ENCODE data around the gene RTCA.

The RTCA gene

GRCh38 chr1:100239961-100240360, 26.1 kb upstream of the RTCA start:
- H3K27me3 ChIP-seq (ENCODE audit: control insufficient read depth in 3 of 3, insufficient read depth in 3 of 3, low read depth in 1 of 3, low read length in 3 of 3) = no peaks in the 10 kb centered on the region
- no peak overlapping the region for H4K8ac ChIP-seq (ENCODE audit: low read depth, low read length)
- no peak overlapping the region for H3K4me3 ChIP-seq (ENCODE audit: low read length in 2 of 2)
- H2BK12ac ChIP-seq (ENCODE audit: low read length) = no peak overlapping the region
- H2AK5ac ChIP-seq (ENCODE audit: low read depth, low read length) = no peak overlapping the region
- no peak overlapping the region for H3K27ac ChIP-seq (replicated peaks; ENCODE audit: low read length)
- H2BK120ac ChIP-seq (ENCODE audit: low read depth, low read length) = no peak overlapping the region
- no peak overlapping the region for H2AFZ ChIP-seq (ENCODE audit: low read length)
- H3K9ac ChIP-seq (ENCODE audit: low read depth, low read length, poor library complexity) = no peak overlapping the region
- H4K91ac ChIP-seq (ENCODE audit: low read depth, low read length, poor library complexity) = no peak overlapping the region
- H3K4me1 ChIP-seq (ENCODE audit: control insufficient read depth in 2 of 2, insufficient read depth in 1 of 2, low read depth in 1 of 2, low read length in 2 of 2) = no peaks in the 10 kb centered on the region
- H3K14ac ChIP-seq (ENCODE audit: low read length) = no peak overlapping the region
- no peak overlapping the region for H3K23ac ChIP-seq (ENCODE audit: low read depth, low read length, poor library complexity)
- H3K4ac ChIP-seq (ENCODE audit: low read length) = no peak overlapping the region
- H3K79me1 ChIP-seq (ENCODE audit: low read depth, low read length) = peaks cover 9% of the 10 kb centered on the region
- DNase-seq (ENCODE audit: low spot score) = no peak
- H3K36me3 ChIP-seq (replicated peaks in 1 of 2; ENCODE audit: control insufficient read depth in 2 of 2, insufficient read depth in 2 of 2, low read length in 2 of 2) = peaks cover 2 to 56% of the 10 kb centered on the region in 2 donors
- no peak overlapping the region for H2BK15ac ChIP-seq (ENCODE audit: low read length)
- no peaks in the 10 kb centered on the region for H3K9me3 ChIP-seq (replicated peaks in 1 of 2; ENCODE audit: control insufficient read depth in 2 of 2, insufficient read depth in 1 of 2, low read depth in 1 of 2, low read length in 2 of 2)
- no peak overlapping the region for H2BK5ac ChIP-seq (ENCODE audit: low read length)
- H3K18ac ChIP-seq (ENCODE audit: low read length) = no peak overlapping the region
- no peak overlapping the region for H3K4me2 ChIP-seq (ENCODE audit: insufficient read depth, low read length, poor library complexity, severe bottlenecking)

- H3K18ac ChIP-seq (ENCODE audit: low read length) = no peak overlapping the region
- H2BK15ac ChIP-seq (ENCODE audit: low read length) = no peak overlapping the region
- peaks cover 9% of the 10 kb centered on the region for H3K79me1 ChIP-seq (ENCODE audit: low read depth, low read length)
- no peak overlapping the region for H3K4me3 ChIP-seq (ENCODE audit: low read length in 2 of 2)
- H3K4ac ChIP-seq (ENCODE audit: low read length) = no peak overlapping the region
- no peak overlapping the region for H3K4me2 ChIP-seq (ENCODE audit: insufficient read depth, low read length, poor library complexity, severe bottlenecking)
- no peak overlapping the region for H2BK12ac ChIP-seq (ENCODE audit: low read length)
- no peak overlapping the region for H3K14ac ChIP-seq (ENCODE audit: low read length)
- no CpG with 5 or more reads among the region's 4 CpGs for WGBS, 2 donors (ENCODE audit: extremely low coverage in 2 of 2, insufficient read length in 2 of 2, insufficient replicate concordance in 1 of 2)
- H2AFZ ChIP-seq (ENCODE audit: low read length) = no peak overlapping the region
- no peak overlapping the region for H3K23ac ChIP-seq (ENCODE audit: low read depth, low read length, poor library complexity)
- peaks cover 2 to 49% of the 10 kb centered on the region in 2 donors for H3K36me3 ChIP-seq (replicated peaks in 1 of 2; ENCODE audit: control insufficient read depth in 2 of 2, insufficient read depth in 2 of 2, low read length in 2 of 2)
- no peak overlapping the region for H3K9ac ChIP-seq (ENCODE audit: low read depth, low read length, poor library complexity)
- H2BK120ac ChIP-seq (ENCODE audit: low read depth, low read length) = no peak overlapping the region
- no peak for DNase-seq (ENCODE audit: low spot score)
- H3K27me3 ChIP-seq (ENCODE audit: control insufficient read depth in 3 of 3, insufficient read depth in 3 of 3, low read depth in 1 of 3, low read length in 3 of 3) = no peaks in the 10 kb centered on the region
- no peak overlapping the region for H4K8ac ChIP-seq (ENCODE audit: low read depth, low read length)
- no peaks in the 10 kb centered on the region for H3K9me3 ChIP-seq (replicated peaks in 1 of 2; ENCODE audit: control insufficient read depth in 2 of 2, insufficient read depth in 1 of 2, low read depth in 1 of 2, low read length in 2 of 2)
- H2AK5ac ChIP-seq (ENCODE audit: low read depth, low read length) = no peak overlapping the region
- H4K91ac ChIP-seq (ENCODE audit: low read depth, low read length, poor library complexity) = no peak overlapping the region
- no peaks in the 10 kb centered on the region for H3K4me1 ChIP-seq (ENCODE audit: control insufficient read depth in 2 of 2, insufficient read depth in 1 of 2, low read depth in 1 of 2, low read length in 2 of 2)
- no peak overlapping the region for H2BK5ac ChIP-seq (ENCODE audit: low read length)
- H3K27ac ChIP-seq (replicated peaks; ENCODE audit: low read length) = no peak overlapping the region
Observed at GRCh38 chr1:100240631-100241030, 25.4 kb upstream of the RTCA start.

DNA sequence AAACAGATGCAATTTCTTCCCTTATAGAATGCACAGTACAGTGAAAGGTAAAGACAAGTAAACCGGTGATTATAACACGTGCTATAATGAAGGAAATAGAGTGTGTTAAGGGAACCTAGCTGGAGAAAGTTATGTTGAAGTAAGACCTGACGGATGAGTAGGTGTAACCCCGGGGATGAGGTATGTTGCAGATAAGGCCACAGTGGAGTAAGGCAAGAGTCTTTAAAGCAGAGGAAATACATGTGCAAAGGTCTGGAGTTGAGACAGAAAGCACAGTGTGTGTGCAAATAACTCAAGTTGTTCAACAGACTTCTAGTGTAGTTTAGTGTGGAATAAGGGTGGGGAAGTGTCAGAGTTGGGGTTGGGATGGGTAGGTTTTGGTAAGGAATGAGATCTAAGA, 19.3 kb upstream of the RTCA start:
- no peak overlapping the region for H2BK120ac ChIP-seq (ENCODE audit: low read depth, low read length)
- no peak overlapping the region for H3K4ac ChIP-seq (ENCODE audit: low read length)
- no peaks in the 10 kb centered on the region for H3K27me3 ChIP-seq (ENCODE audit: control insufficient read depth in 3 of 3, insufficient read depth in 3 of 3, low read depth in 1 of 3, low read length in 3 of 3)
- no peak overlapping the region for H4K8ac ChIP-seq (ENCODE audit: low read depth, low read length)
- no peaks in the 10 kb centered on the region for H3K9me3 ChIP-seq (replicated peaks in 1 of 2; ENCODE audit: control insufficient read depth in 2 of 2, insufficient read depth in 1 of 2, low read depth in 1 of 2, low read length in 2 of 2)
- no peak overlapping the region for H4K91ac ChIP-seq (ENCODE audit: low read depth, low read length, poor library complexity)
- no peak overlapping the region for H3K9ac ChIP-seq (ENCODE audit: low read depth, low read length, poor library complexity)
- H3K4me2 ChIP-seq (ENCODE audit: insufficient read depth, low read length, poor library complexity, severe bottlenecking) = no peak overlapping the region
- H3K4me1 ChIP-seq (ENCODE audit: control insufficient read depth in 2 of 2, insufficient read depth in 1 of 2, low read depth in 1 of 2, low read length in 2 of 2) = peaks cover 5 to 8% of the 10 kb centered on the region in 2 donors
- H3K14ac ChIP-seq (ENCODE audit: low read length) = no peak overlapping the region
- H2BK5ac ChIP-seq (ENCODE audit: low read length) = no peak overlapping the region
- H3K36me3 ChIP-seq (replicated peaks in 1 of 2; ENCODE audit: control insufficient read depth in 2 of 2, insufficient read depth in 2 of 2, low read length in 2 of 2) = peaks cover 0 to 4% of the 10 kb centered on the region in 2 donors
- H2AFZ ChIP-seq (ENCODE audit: low read length) = no peak overlapping the region
- no CpG with 5 or more reads among the region's 4 CpGs for WGBS, 2 donors (ENCODE audit: extremely low coverage in 2 of 2, insufficient read length in 2 of 2, insufficient replicate concordance in 1 of 2)
- no peak overlapping the region for H3K4me3 ChIP-seq (ENCODE audit: low read length in 2 of 2)
- no peak overlapping the region for H3K18ac ChIP-seq (ENCODE audit: low read length)
- H3K23ac ChIP-seq (ENCODE audit: low read depth, low read length, poor library complexity) = no peak overlapping the region
- no peak overlapping the region for H2BK12ac ChIP-seq (ENCODE audit: low read length)
- DNase-seq (ENCODE audit: low spot score) = no peak
- H2BK15ac ChIP-seq (ENCODE audit: low read length) = no peak overlapping the region
- peaks cover 7% of the 10 kb centered on the region for H3K79me1 ChIP-seq (ENCODE audit: low read depth, low read length)
- no peak overlapping the region for H3K27ac ChIP-seq (replicated peaks; ENCODE audit: low read length)
- no peak overlapping the region for H2AK5ac ChIP-seq (ENCODE audit: low read depth, low read length)

DNA sequence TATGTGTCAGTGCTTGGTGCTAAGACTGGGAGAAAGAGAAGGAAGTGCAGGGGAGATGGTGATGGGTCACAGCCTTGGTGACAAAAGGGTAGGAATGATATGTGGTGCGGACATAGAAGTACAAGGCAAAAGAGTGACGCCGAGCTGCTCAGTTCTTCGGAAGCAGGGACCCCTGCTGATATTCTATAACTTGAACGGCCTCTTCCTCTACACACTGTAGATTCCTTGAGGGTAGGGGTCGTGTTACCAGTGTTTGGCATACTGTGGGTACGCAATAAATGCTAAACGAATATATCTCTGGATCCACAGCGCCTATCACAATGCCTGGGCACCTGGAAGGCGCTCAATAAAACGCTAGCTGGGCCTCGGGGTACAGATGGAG, 16.9 kb upstream of the RTCA start:
- Histone ChIP-seq H2BK15ac (ENCODE audit: low read length) (peak overlapping the region; percentile 33), H3K9me3 (replicated peaks in 1 of 2; ENCODE audit: control insufficient read depth in 2 of 2, insufficient read depth in 1 of 2, low read depth in 1 of 2, low read length in 2 of 2) (no peaks in the 10 kb centered on the region), H2BK12ac (ENCODE audit: low read length) (no peak overlapping the region), H2BK120ac (ENCODE audit: low read depth, low read length) (no peak overlapping the region), H3K4me2 (ENCODE audit: insufficient read depth, low read length, poor library complexity, severe bottlenecking) (peak overlapping the region; percentile 83), H3K4me1 (ENCODE audit: control insufficient read depth in 2 of 2, insufficient read depth in 1 of 2, low read depth in 1 of 2, low read length in 2 of 2) (peaks cover 5 to 8% of the 10 kb centered on the region in 2 donors), H3K27ac (replicated peaks; ENCODE audit: low read length) (peak overlapping the region; percentile 72), H3K14ac (ENCODE audit: low read length) (peak overlapping the region; percentile 49), H3K23ac (ENCODE audit: low read depth, low read length, poor library complexity) (no peak overlapping the region), H4K91ac (ENCODE audit: low read depth, low read length, poor library complexity) (no peak overlapping the region), H3K4me3 (ENCODE audit: low read length in 2 of 2) (peak overlapping the region; percentile 79 to 93), H4K8ac (ENCODE audit: low read depth, low read length) (peak overlapping the region; percentile 83), H2AFZ (ENCODE audit: low read length) (peak overlapping the region; percentile 91), H3K36me3 (replicated peaks in 1 of 2; ENCODE audit: control insufficient read depth in 2 of 2, insufficient read depth in 2 of 2, low read length in 2 of 2) (no peaks in the 10 kb centered on the region), H2BK5ac (ENCODE audit: low read length) (peak overlapping the region; percentile 67), H3K27me3 (ENCODE audit: control insufficient read depth in 3 of 3, insufficient read depth in 3 of 3, low read depth in 1 of 3, low read length in 3 of 3) (no peaks in the 10 kb centered on the region), H3K79me1 (ENCODE audit: low read depth, low read length) (peaks cover 2% of the 10 kb centered on the region), H3K18ac (ENCODE audit: low read length) (peak overlapping the region; percentile 84), H3K9ac (ENCODE audit: low read depth, low read length, poor library complexity) (peak overlapping the region; percentile 96), H3K4ac (ENCODE audit: low read length) (peak overlapping the region; percentile 55), H2AK5ac (ENCODE audit: low read depth, low read length) (peak overlapping the region; percentile 76)
- DNase-seq (ENCODE audit: low spot score) = no peak
- WGBS, 2 donors (ENCODE audit: extremely low coverage in 2 of 2, insufficient read length in 2 of 2, insufficient replicate concordance in 1 of 2) = no CpG with 5 or more reads among the region's 12 CpGs
